ENCODE measurements around the gene RAPH1. TPM values are rescaled to one million over a fixed set of nuclear protein-coding genes. Genes with fewer than 3 reads are reported as not detected.

The RAPH1 gene
- total RNA-seq, 1 donor, result 57.2 TPM

DNA sequence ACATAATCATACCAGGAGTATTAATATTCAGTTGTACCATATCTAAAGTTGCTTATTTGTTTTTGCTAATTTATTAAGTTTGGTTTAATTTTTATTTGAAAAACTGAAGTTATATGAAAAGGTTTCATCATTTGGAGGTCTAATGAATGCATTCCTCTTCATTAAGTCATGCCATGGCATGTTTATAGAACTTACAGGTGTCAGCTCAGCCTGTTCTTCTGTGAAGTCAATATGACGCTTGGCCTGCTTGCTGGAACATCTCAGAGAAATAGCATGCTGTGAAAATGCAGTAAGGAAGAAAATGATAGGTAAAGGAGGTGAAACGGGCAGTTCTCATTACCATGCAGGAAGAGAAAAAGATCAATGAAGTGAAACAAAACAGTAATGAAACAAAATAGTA lies 58.2 kb downstream of the RAPH1 start:
- Histone ChIP-seq H3K4me3 (ENCODE audit: insufficient read depth, low read length) (no peak overlapping the region), H3K27me3 (ENCODE audit: insufficient read depth, low read length) (no peaks in the 10 kb centered on the region), H3K27ac (ENCODE audit: low read depth, low read length) (no peak overlapping the region), H3K4me1 (ENCODE audit: insufficient read depth, low read length) (peaks cover under 1% of the 10 kb centered on the region), H3K9me3 (ENCODE audit: low read depth, low read length) (no peaks in the 10 kb centered on the region), H4K20me1 (ENCODE audit: insufficient read depth, low read length) (peaks cover 8% of the 10 kb centered on the region), H3K4me2 (ENCODE audit: insufficient read depth, low read length) (no peak overlapping the region), H2AFZ (ENCODE audit: low read length) (no peak overlapping the region), H3K36me3 (ENCODE audit: insufficient read depth, low read length) (peaks cover 55% of the 10 kb centered on the region), H3K79me2 (ENCODE audit: insufficient read depth, low read length) (peaks cover 79% of the 10 kb centered on the region)
- DNase-seq (ENCODE audit: insufficient read length, low spot score, missing footprints), result no peak
- no peak for TF ChIP-seq CTCF (IDR thresholded peaks at IDR 0.05; ENCODE audit: extremely low read depth, low read depth, low read length)

DNA sequence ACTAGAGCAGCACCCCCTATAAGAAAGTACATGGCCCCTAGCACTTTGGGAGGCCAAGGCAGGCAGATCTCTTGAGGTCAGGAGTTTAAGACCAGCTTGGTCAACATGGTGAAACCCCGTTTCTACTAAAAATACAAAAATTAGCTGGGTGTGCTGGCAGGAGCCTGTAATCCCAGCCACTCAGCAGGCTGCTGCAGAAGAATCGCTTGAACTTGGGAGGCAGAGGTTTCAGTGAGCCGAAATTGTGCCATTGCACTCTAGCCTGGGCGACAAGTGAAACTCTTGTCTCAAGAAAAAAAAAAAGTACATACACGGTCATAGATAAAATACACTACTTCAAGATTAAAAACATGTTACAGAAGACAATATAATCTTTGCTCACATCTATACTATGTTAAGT lies 63.8 kb downstream of the RAPH1 start:
- H3K36me3 ChIP-seq (ENCODE audit: insufficient read depth, low read length), result peaks cover 49% of the 10 kb centered on the region
- TF ChIP-seq CTCF (IDR thresholded peaks at IDR 0.05; ENCODE audit: extremely low read depth, low read depth, low read length), result no peak
- H3K27me3 ChIP-seq (ENCODE audit: insufficient read depth, low read length), result no peaks in the 10 kb centered on the region
- H2AFZ ChIP-seq (ENCODE audit: low read length), result no peak overlapping the region
- no peaks in the 10 kb centered on the region for H3K9me3 ChIP-seq (ENCODE audit: low read depth, low read length)
- H3K4me3 ChIP-seq (ENCODE audit: insufficient read depth, low read length), result no peak overlapping the region
- no peak for DNase-seq (ENCODE audit: insufficient read length, low spot score, missing footprints)
- no peak overlapping the region for H3K27ac ChIP-seq (ENCODE audit: low read depth, low read length)
- peaks cover 77% of the 10 kb centered on the region for H3K79me2 ChIP-seq (ENCODE audit: insufficient read depth, low read length)
- H3K4me1 ChIP-seq (ENCODE audit: insufficient read depth, low read length), result peaks cover 6% of the 10 kb centered on the region
- no peak overlapping the region for H3K4me2 ChIP-seq (ENCODE audit: insufficient read depth, low read length)
- peaks cover 5% of the 10 kb centered on the region for H4K20me1 ChIP-seq (ENCODE audit: insufficient read depth, low read length)

DNA sequence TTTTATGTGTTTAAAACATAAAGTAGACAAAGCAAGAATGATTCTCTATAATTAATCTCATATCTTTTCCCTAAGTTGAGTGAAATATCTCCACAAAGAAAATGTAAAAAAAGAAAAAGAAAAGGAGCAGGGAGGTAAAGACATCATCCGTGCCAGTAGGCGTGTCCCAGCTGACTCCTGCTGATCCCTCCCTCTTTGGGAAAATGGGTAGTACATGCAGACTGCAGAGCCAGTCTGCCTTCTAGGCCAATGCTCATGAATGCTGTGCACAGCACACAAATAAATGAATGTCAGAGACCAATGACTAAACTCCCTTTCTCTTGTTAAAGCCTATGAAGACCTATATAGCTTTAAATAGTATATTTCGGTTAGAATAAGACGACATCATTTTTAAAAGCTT lies 64.7 kb downstream of the RAPH1 start:
- H3K36me3 ChIP-seq (ENCODE audit: insufficient read depth, low read length), result peaks cover 57% of the 10 kb centered on the region
- no peak for DNase-seq (ENCODE audit: insufficient read length, low spot score, missing footprints)

DNA sequence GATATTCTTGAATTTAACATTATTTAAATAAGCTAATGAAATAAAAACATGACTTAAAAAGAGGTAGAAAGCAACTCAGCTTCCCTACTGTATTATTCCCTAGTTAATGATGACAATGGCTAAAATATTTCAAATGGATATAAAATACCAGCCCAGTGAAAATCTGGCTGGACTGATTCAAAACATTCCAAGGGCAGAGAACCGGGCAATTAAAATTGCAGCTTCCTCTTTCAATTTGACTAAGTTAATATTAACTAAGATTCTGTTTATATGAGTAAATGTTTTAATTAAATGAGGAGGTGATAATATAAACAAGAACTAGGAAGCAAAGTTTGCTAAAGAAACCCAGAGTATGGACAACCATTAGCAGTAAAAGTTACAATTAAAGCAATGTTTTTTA lies 65.6 kb downstream of the RAPH1 start:
- no peak overlapping the region for H2AFZ ChIP-seq (ENCODE audit: low read length)
- H3K9me3 ChIP-seq (ENCODE audit: low read depth, low read length), result no peaks in the 10 kb centered on the region
- H3K4me2 ChIP-seq (ENCODE audit: insufficient read depth, low read length), result no peak overlapping the region
- peaks cover 59% of the 10 kb centered on the region for H3K36me3 ChIP-seq (ENCODE audit: insufficient read depth, low read length)
- no peaks in the 10 kb centered on the region for H3K27me3 ChIP-seq (ENCODE audit: insufficient read depth, low read length)
- no peak overlapping the region for H3K4me3 ChIP-seq (ENCODE audit: insufficient read depth, low read length)
- peak overlapping the region; percentile 10 for H3K27ac ChIP-seq (ENCODE audit: low read depth, low read length)
- no peak for TF ChIP-seq CTCF (IDR thresholded peaks at IDR 0.05; ENCODE audit: extremely low read depth, low read depth, low read length)
- H3K4me1 ChIP-seq (ENCODE audit: insufficient read depth, low read length), result peaks cover 6% of the 10 kb centered on the region
- H4K20me1 ChIP-seq (ENCODE audit: insufficient read depth, low read length), result peaks cover 5% of the 10 kb centered on the region
- peaks cover 87% of the 10 kb centered on the region for H3K79me2 ChIP-seq (ENCODE audit: insufficient read depth, low read length)
- DNase-seq (ENCODE audit: insufficient read length, low spot score, missing footprints), result no peak

More for the DNA sequence above, 64.7 kb downstream of the RAPH1 start:
- Histone ChIP-seq H3K4me2 (ENCODE audit: insufficient read depth, low read length) (no peak overlapping the region), H3K4me1 (ENCODE audit: insufficient read depth, low read length) (peaks cover 6% of the 10 kb centered on the region), H3K9me3 (ENCODE audit: low read depth, low read length) (no peaks in the 10 kb centered on the region), H2AFZ (ENCODE audit: low read length) (no peak overlapping the region), H3K27ac (ENCODE audit: low read depth, low read length) (no peak overlapping the region), H4K20me1 (ENCODE audit: insufficient read depth, low read length) (peaks cover 5% of the 10 kb centered on the region), H3K79me2 (ENCODE audit: insufficient read depth, low read length) (peaks cover 83% of the 10 kb centered on the region), H3K27me3 (ENCODE audit: insufficient read depth, low read length) (no peaks in the 10 kb centered on the region), H3K4me3 (ENCODE audit: insufficient read depth, low read length) (no peak overlapping the region)
- TF ChIP-seq CTCF (IDR thresholded peaks at IDR 0.05; ENCODE audit: extremely low read depth, low read depth, low read length), result no peak

All from osteoblast (primary cell).